HG03565 (cell line): ENCODE measurements around the gene RAP1GAP2.
"Not testable (repeated sequence)": the region's sequence is repeated elsewhere in the genome, so short reads cannot be mapped to it uniquely, and the experiment has no call there.

Experiments used
- ATAC-seq: cut with Tn5 transposase; IDR thresholded peaks from one replicate; pipeline ENCODE4 v1.9.1; 2021; ENCODE audit warnings: mild to moderate bottlenecking, moderate library complexity; ENCODE audit not compliant: unreplicated experiment

Gene RAP1GAP2

GRCh38 chr17:2814049-2814448 lies 17.8 kb downstream of the RAP1GAP2 start:
- no peak for ATAC-seq

DNA sequence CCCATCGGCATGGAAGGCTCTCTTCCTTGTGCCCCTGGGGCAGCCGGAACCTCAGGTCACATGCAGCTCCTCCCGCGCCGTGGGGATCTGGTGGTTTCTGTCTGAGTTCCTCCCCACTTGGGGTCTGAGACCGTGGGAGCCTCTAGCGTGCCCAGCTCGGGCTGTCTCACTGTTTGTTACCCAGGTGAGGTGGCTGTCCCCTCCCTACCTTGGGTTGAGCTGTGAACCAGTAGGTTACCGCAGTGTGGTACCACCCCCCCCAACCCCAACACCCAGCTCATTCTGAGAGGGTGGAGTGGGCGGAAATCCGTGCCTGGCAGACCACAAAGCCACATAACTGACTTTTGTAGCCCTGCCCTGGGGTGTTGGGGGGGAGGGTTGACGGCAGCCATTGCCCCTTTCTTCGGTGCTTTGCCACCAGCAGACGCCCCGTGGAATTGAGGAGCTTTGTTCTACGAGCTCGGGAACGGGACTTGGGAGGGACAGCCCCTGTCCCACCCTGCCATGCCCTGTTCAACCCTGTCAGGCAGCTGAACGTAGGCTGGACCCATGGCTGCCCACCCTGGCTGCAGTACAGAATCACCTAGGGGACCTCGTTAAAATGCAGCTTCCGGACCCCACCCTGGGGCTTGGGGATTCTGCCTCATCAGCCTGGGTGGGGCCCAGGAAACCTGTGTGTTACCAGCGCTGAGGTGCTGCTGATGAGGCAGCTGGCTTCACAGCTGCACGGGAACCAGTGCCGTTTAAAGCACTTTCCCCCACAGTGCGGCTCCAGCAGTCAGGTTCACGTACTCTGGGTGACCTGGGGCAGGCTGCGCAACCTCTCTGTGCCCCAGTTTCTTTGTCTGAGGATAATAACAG lies 18.5 kb downstream of the RAP1GAP2 start:
- ATAC-seq = no peak

- no peak for ATAC-seq
These were observed 19.5 kb downstream of the RAP1GAP2 start for GRCh38 chr17:2815781-2816185.

- no peak for ATAC-seq
These were observed 20.4 kb downstream of the RAP1GAP2 start for GRCh38 chr17:2816688-2817087.

GRCh38 chr17:2819294-2819693 lies 23.1 kb downstream of the RAP1GAP2 start:
- ATAC-seq = not testable (repeated sequence)

DNA sequence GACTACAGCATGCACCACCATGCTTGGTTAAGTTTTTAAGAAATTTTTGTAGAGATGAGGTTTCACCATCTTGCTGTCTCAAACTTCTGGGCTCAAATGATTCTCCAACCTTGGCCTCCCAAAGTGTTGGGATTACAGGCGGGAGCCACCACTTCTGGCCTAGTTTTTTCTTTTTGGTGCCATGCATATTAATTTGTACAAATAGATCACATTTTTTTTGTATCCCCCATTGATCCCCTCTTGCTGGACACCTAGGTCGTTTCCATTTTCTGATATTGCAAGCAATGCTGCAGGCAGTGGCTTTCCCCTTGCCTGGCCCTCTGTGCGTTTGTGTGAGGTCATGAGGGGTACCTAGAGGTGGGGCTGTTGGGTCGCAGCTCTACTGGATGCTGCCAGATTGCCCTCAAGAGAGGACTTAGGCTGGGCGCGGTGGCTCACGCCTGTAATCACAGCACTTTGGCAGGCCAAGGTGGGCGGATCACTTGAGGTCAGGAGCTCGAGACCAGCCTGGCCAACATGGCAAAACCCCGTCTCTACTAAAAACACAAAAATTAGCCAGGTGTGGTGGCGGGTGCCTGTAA lies 23.8 kb downstream of the RAP1GAP2 start:
- ATAC-seq = no peak

- ATAC-seq = no peak
These were observed 25.6 kb downstream of the RAP1GAP2 start for GRCh38 chr17:2821868-2822267.

DNA sequence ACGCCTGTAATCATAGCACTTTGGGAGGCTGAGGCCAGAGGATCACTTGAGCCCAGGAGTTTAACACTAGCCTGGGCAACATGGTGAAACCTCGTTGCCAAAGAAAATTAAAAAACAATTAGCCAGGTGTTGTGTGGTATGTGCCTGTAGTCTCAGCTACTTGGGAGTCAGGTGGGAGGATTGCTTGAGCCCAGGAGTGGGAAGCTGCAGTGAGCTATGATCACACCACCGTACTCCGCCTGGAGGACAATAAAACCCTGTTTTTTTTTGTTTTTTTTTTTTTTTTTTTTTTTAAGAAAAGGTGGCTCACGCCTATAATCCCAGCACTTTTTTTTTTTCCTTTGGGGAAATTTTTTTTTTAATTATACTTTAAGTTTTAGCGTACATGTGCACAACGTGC lies 26.1 kb downstream of the RAP1GAP2 start:
- no peak for ATAC-seq

- ATAC-seq = no peak
These were observed 29.2 kb downstream of the RAP1GAP2 start for GRCh38 chr17:2825253-2825970.

- no peak for ATAC-seq
These were observed 32.3 kb downstream of the RAP1GAP2 start for GRCh38 chr17:2828397-2829038.

- ATAC-seq = no peak
These were observed 34.4 kb downstream of the RAP1GAP2 start for GRCh38 chr17:2830678-2831077.

DNA sequence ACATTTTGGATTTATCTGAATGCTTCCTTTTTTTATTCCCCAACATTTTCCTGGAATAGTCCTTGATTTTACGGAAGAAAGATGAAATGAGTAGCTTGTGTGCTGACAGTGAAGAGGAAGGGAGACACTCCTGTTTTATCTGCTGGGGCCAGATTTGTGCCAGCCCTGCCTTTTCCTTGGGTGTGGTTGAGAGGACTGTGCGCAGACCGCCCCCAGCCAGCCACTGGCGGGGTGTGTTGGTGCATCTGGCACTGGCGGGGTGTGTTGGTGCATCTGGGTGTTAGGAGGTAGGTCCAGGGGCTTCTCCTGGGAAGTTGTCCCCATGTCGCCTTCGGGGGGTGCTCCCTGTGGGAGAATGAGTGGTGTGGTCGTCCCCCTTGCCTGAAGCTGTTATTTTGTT lies 39.5 kb downstream of the RAP1GAP2 start:
- ATAC-seq = no peak

DNA sequence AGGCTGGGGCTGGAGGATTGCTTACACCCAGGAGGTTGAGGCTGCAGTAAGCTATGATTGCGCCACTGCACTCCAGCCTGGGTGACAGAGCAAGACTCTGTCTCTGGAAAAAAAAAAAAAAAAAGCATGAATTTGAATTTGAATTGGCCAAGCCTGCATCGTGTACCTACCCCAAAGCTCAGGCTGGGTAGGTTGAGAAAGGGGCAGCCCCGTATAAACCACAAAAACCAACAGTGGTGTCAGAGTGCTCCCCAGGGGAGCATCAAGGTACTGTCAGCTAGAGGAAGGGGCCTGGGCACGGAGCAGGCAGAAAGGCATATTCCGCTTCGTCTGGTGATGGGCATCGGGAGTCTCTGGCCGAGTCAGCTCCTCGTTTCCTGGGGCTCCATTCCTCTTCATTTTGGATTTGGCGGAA lies 40.9 kb downstream of the RAP1GAP2 start:
- ATAC-seq = no peak

GRCh38 chr17:2841606-2842005 lies 45.4 kb downstream of the RAP1GAP2 start:
- ATAC-seq = no peak

DNA sequence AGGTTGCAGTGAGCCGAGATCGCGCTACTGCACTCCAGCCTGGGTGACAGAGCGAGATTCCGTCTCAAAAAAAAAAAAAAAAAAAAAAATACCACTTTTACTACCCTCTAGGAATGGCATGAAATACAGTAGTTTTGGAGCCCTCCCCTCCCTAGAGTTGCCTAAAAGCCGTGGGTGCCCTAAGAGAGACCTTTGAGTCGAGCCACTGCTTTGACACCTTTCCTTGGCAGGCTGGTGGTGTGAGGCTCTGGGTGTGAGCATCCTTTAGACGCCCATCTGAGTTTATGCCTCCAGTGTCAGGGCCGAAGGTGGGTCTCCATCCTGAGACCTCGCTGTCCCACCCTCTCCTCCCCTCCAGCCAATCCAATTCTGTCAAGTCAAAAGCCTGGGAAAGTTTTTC lies 46.2 kb downstream of the RAP1GAP2 start:
- no peak for ATAC-seq

GRCh38 chr17:2844416-2844815 lies 48.2 kb downstream of the RAP1GAP2 start:
- no peak for ATAC-seq

DNA sequence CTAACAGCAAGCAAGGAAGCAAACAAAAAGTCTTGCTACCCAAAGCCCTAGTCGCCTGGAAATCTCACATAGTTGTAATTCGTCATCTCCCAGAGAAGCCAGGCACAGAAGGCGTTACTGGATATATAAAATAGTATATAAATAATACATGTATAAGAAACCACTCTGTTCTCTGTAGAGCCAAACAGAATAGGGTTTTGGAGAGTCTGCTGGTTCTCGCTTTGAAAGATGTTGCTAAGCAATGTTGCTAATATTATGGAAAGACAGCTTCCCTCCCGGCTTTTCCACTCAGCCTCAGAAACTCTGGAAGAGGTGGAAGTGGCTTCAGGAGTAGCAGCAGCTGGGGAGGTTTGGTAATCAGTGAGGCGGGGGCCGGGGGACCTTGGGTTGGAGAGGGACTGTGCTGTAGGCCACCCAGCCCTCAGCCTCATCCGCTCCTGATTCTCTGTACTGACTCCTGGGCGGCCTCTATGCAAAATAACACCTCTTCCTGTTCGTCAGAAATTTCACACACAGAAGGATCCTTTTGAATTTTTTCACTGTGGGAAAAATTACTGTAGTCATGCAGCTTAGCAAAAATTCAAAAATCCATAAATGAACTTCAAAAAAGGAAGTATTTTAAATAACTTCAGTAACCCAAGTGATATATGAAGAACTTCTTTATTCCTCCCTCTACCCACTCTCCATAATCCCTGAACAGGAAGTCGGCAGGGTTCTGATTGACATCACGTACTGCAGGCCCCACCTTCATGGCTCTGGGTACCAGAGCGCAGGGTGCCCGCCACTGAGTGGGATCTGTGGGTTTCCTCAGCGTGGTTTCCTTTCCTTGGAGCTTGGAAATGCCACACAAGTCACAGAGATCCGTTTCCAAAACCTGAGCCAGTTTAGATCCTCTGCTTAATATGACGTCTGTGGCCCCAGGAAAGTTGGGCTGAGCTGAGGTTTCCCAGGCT lies 51.4 kb downstream of the RAP1GAP2 start:
- no peak for ATAC-seq

- no peak for ATAC-seq
These were observed 53.1 kb downstream of the RAP1GAP2 start for GRCh38 chr17:2849327-2849670.

- ATAC-seq = no peak
These were observed 54.8 kb downstream of the RAP1GAP2 start for GRCh38 chr17:2850991-2851390.

DNA sequence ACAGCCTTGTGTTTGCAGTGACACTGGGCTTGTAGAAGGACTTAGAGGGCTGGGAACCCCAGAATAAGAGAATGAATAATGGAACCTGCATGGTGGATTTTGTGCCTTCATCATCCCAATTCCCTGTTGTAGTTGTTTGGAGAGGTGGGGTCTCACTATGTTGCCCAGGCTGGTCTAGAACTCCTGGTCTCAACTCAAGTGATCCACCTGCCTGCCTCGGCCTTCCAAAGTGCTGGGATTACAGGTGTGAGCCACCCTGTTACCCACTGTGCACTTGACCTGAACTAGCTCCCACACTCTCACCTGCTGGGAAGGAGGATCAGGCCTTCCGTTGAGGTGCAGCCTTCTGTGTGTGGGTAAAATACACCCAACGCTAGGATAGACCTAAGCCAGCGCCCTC lies 55.4 kb downstream of the RAP1GAP2 start:
- ATAC-seq = no peak
